Endothelial cell of hepatic sinusoid (primary cell): ENCODE data around the gene PPFIA4.

Experiments
- in situ Hi-C: cut with HindIII; loops from 2 replicates; pipeline ENCODE4 v1.10.0; 2017; ENCODE audit warnings: low sequenced_read_pairs

Gene PPFIA4

DNA sequence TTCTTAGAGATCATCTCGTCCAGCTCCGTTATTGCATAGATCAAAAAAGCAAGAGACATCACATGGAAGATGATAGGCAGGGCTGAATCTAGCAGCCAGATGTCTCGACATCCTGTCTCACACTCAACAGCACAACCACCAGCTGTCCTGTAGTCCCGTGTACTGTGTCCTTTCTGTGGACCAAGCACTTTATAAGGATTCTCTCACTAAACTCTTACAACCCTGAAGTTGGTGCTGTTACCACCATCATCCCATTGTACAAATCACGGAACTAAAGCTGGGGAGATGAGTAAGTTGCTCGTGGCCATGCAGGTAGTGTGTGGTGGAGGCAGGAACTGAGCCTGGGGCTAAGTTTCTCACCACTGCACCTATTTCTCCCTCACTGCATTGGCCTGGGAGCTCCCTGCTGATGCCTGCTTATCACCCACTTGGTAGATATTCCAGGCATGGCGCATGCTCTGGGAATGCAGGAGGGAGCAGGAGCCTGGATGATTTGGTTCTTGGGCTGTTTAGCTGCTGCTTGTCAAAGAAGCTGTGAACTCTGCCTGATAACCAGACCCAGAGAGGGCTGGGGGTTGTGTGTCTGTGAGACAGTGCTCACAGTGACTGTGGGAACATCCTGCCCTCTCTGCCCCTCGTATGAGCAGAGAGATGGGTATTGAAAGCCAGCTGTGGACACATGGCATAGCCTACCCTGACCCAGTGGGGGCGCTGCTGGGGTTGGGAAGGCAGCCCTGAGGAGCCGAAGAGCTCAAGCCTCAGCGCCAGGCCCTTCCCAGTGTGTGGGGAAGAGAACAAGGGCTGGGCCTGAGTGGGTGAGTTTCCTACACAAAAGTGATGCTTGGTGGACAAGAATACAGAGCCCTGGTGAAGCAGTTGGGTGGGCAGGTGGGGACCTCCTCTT is 13.6 kb downstream of the PPFIA4 start:
- in situ Hi-C loops = loop anchor here (5.0 kb wide), 1 partner anchor 172 kb away; no protein-coding TSS in a partner anchor

- in situ Hi-C loops = no loop called here
These were observed 14.4 kb downstream of the PPFIA4 start for GRCh38 chr1:203040513-203041275.

DNA sequence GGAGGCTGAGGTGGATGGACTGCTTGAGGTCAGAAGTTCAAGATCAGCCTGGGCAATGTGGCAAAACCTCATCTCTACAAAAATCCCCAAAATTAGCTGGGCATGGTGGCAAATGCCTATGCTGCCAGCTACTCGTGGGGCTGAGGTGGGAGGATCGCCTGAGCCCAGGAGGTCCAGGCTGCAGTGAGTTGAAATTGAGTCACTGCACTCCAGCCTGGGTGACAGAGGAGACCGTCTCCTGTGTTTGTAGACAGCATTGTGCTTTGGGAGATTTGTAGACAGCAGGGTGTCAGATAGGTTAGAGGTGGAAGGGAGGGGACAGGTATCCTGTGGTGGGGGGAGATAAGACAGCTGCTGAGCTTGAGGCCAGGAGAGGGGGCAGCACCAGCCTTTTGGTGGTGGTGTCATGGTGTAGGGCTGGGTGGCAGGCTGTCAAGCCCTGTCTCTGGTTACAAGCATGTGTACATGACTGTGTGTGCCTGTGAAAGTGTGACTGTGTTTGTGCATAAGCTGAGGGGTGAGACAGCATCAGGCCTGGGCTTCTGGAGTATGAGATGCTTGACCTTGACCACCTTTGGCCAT is 15.2 kb downstream of the PPFIA4 start:
- in situ Hi-C loops = no loop called here

GRCh38 chr1:203043830-203044545 is 17.7 kb downstream of the PPFIA4 start:
- in situ Hi-C loops = no loop called here

- in situ Hi-C loops = no loop called here
These were observed 18.4 kb downstream of the PPFIA4 start for GRCh38 chr1:203044546-203045250.

GRCh38 chr1:203045336-203045735 is 19.0 kb downstream of the PPFIA4 start:
- in situ Hi-C loops = no loop called here

GRCh38 chr1:203045821-203046594 is 19.7 kb downstream of the PPFIA4 start:
- in situ Hi-C loops = no loop called here

GRCh38 chr1:203046984-203047630 is 20.8 kb downstream of the PPFIA4 start:
- in situ Hi-C loops = no loop called here

GRCh38 chr1:203048086-203048485 is 21.8 kb downstream of the PPFIA4 start:
- in situ Hi-C loops = no loop called here

DNA sequence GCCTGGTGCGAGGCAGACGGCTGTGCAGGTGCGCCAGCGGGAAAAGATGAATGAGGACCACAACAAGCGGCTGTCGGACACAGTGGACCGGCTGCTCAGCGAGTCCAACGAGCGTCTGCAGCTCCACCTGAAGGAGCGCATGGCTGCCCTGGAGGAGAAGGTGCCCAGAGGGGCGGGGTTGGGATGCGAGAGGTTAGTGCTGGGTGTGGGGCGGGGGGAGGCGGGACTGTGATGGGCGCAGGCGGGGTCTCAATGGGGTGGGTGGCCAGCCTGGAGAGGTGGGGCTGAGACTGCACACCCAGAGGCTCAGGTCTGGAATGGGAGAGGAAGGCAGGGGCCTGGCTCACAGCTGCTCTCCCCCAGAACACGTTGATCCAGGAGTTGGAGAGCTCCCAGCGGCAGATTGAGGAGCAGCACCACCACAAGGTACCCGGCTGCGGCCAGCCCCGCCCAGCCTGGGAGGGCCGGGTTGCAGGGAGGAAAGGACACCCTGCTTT is 22.3 kb downstream of the PPFIA4 start:
- in situ Hi-C loops = no loop called here

DNA sequence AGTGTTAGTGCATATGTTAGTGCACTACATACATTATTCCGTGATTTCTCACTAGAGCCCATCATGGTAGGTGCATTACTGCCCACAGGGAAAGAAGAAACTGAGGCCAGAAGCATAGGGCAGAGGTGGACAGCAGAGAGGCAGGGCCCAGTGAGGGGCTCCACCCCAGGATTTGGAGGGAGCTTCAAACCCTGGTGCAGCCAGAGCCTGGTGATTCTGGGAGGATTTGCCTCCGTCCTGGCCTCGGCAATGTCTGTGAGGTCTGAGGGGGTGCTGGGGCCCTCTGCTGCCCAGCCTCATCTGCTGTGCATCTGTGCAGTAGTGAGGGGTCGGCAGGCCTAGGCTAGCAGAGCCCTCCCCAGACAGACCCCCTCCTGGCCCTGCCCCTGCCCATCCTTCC is 22.8 kb downstream of the PPFIA4 start:
- in situ Hi-C loops = no loop called here

GRCh38 chr1:203049576-203050180 is 23.4 kb downstream of the PPFIA4 start:
- in situ Hi-C loops = no loop called here

GRCh38 chr1:203050826-203051225 is 24.5 kb downstream of the PPFIA4 start:
- in situ Hi-C loops = no loop called here

- in situ Hi-C loops = no loop called here
These were observed 25.6 kb downstream of the PPFIA4 start for GRCh38 chr1:203051841-203052324.

- in situ Hi-C loops = no loop called here
These were observed 26.3 kb downstream of the PPFIA4 start for GRCh38 chr1:203052601-203053000.

DNA sequence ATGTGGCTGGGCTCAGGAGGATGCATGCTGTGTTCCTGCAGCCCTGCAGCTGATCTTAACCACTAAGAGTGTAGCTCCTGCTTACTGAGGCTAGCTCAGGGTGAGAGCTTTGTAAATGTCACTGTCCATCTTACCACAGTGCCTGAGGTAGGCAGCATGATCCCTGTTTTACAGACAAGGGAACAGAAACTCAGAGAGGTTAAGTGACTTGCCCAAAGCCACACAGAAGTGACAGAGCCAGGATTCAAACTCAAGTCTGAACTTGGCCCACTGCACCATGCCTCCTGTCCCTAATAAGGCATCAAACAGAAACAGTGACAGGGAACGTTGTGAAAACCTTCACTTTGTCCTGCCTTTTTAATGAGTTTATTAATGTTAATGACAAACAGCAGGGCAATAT is 27.9 kb downstream of the PPFIA4 start:
- in situ Hi-C loops = no loop called here

- in situ Hi-C loops = loop anchor here (5.0 kb wide), 1 partner anchor 48 kb away; no protein-coding TSS in a partner anchor
These were observed 28.4 kb downstream of the PPFIA4 start for GRCh38 chr1:203054642-203055041.

- in situ Hi-C loops = loop anchor here (5.0 kb wide), 1 partner anchor 47 kb away; no protein-coding TSS in a partner anchor
These were observed 29.0 kb downstream of the PPFIA4 start for GRCh38 chr1:203055161-203055799.
